Left lung (tissue), 10 donors: ENCODE results near the gene DSCAML1. TPM values are rescaled to one million over a fixed set of nuclear protein-coding genes. Genes with fewer than 3 reads are reported as not detected.

Experiments
- ATAC-seq: fragments of 200-7000 bp; cut with Tn5 transposase; one replicate; pipeline ENCODE4 v1.9.1; 2020; ENCODE audit warnings: moderate library complexity
- DNase-seq, 4 donors: peaks; one replicate each; pipeline ENCODE4 v3.0.0-alpha.2; 2013 to 2020
- H3K27ac ChIP-seq, 2 donors: fragments of 200-600 bp; sonication (generic) in 1 of 2; one replicate each; pipeline versions ENCODE4 v1.5.0 to v1.8.0; 2020 to 2021
- H3K27me3 ChIP-seq, 2 donors: fragments of 200-600 bp; sonication (generic) in 1 of 2; one replicate each; pipeline versions ENCODE4 v1.5.0 to v1.8.0; 2020 to 2021
- H3K36me3 ChIP-seq, 2 donors: fragments of 200-600 bp; sonication (generic) in 1 of 2; one replicate each; pipeline versions ENCODE4 v1.5.0 to v1.8.0; 2020 to 2021
- H3K4me1 ChIP-seq, 2 donors: fragments of 200-600 bp; one replicate each; pipeline ENCODE4 v1.8.0; 2021
- H3K4me3 ChIP-seq, 2 donors: fragments of 200-600 bp; sonication (generic) in 1 of 2; one replicate each; pipeline versions ENCODE4 v1.5.0 to v1.8.0; 2020 to 2021; ENCODE audit warnings: mild to moderate bottlenecking in 1 of 2
- H3K9me3 ChIP-seq, 2 donors: fragments of 200-600 bp; sonication (generic) in 1 of 2; one replicate each; pipeline versions ENCODE4 v1.5.0 to v1.8.0; 2020 to 2021
- CTCF ChIP-seq, 2 donors: fragments of 200-600 bp; sonication (generic) in 1 of 2; IDR thresholded peaks; one replicate each; pipeline versions ENCODE4 v1.5.0 to v1.8.0; 2021; ENCODE audit warnings: antibody characterized with exemption in 2 of 2
- intact Hi-C, 2 donors: fragments of 100-400 bp; cut with DNase I; formaldehyde crosslinking; loops; one replicate each; pipeline versions ENCODE4 v1.11.2 to v1.14.2; 2022
- polyA plus RNA-seq, 6 donors: library from polyadenylated mRNA; unstranded; fragments of 120-200 nt; gene quantifications; one replicate each; pipeline ENCODE4 v1.2.1, GENCODE V29; 2013; ENCODE audit not compliant: insufficient read length in 6 of 6
- total RNA-seq, 2 donors: library from RNA; stranded (reverse); fragmentation: NEBNext Ultra II Directional; extraction: Animal tissue kit (Norgen Biotek cat#: 25700); gene quantifications; one replicate each; pipeline ENCODE4 v1.2.1, GENCODE V29; 2021
- donor health status: DM: no; HTN: yes; CAD: no.
- donor health status: DM: no; HTN: no; CAD: no.

The DSCAML1 gene
- total and polyA plus RNA-seq, 8 donors, result 0.35 to 1.8 (median 1.2) TPM

DNA sequence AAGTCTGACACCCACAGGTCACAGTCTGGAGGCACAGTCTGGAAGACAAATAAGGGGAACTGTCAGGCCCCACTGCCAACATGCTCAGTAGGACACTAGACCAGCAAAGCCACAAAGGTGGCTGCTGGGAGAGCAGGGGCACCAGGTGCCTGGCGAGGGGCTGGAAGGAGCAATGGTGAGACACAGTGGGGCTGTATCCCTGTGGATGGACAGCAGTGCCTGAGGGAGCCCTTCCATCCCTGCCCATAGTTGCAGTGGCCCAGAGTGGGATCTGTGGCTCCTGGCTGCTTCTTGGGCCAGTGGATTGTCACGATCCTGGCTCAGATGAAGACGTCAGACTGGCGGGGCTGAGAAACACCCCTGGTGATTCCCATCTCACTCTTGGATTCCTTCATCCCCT, 154.6 kb downstream of the DSCAML1 start:
- H3K27me3 ChIP-seq, result peaks cover 3 to 7% of the 10 kb centered on the region in 2 donors
- H3K36me3 ChIP-seq, result no peaks in the 10 kb centered on the region
- no peak for TF ChIP-seq CTCF (IDR thresholded peaks at IDR 0.05)
- ATAC-seq (no peak), DNase-seq (peak in 1 of 4 donors; percentile 43)
- no peaks in the 10 kb centered on the region for H3K4me1 ChIP-seq
- no peak overlapping the region for H3K27ac ChIP-seq
- H3K4me3 ChIP-seq, result no peak overlapping the region
- intact Hi-C loops, result no loop called here
- no peaks in the 10 kb centered on the region for H3K9me3 ChIP-seq

GRCh38 chr11:117641008-117641915, 155.8 kb downstream of the DSCAML1 start:
- no peak for TF ChIP-seq CTCF (IDR thresholded peaks at IDR 0.05)

GRCh38 chr11:117640041-117640440, 157.0 kb downstream of the DSCAML1 start:
- TF ChIP-seq CTCF (IDR thresholded peaks at IDR 0.05), result no peak
- Histone ChIP-seq H3K4me1 (no peaks in the 10 kb centered on the region), H3K9me3 (no peaks in the 10 kb centered on the region), H3K36me3 (no peaks in the 10 kb centered on the region), H3K4me3 (no peak overlapping the region), H3K27me3 (peaks cover 3 to 7% of the 10 kb centered on the region in 2 donors), H3K27ac (no peak overlapping the region)
- ATAC-seq, result no peak
- intact Hi-C loops, result no loop called here
- DNase-seq, result peak in 1 of 4 donors; percentile 59

More at GRCh38 chr11:117641008-117641915, 155.8 kb downstream of the DSCAML1 start:
- intact Hi-C loops, result no loop called here
- Histone ChIP-seq H3K27me3 (peaks cover 3 to 7% of the 10 kb centered on the region in 2 donors), H3K4me1 (no peaks in the 10 kb centered on the region), H3K27ac (no peak overlapping the region), H3K9me3 (no peaks in the 10 kb centered on the region), H3K4me3 (no peak overlapping the region), H3K36me3 (no peaks in the 10 kb centered on the region)
- no peak for ATAC-seq
- DNase-seq, result no peak

DNA sequence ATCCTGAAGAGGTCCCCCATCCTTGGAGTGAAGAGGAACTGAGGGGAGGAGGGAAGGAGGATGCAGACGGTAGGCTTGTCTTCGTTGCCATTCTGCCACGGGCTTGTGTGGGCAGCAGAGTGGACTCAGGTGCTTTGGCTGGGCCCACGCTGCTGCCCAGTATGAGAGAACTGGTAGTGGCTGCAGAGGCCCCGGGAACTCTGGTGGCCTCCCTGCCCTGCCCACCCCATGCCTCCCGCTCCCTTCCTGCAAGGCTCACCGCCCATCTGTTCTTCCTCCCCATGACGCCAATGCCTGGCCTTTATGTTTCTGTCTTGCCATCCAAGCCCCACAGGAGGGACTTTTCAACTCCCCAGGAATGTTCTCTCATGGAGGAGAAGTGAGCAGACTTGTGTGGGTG, 157.4 kb downstream of the DSCAML1 start:
- Histone ChIP-seq H3K4me1 (no peaks in the 10 kb centered on the region), H3K36me3 (no peaks in the 10 kb centered on the region), H3K27ac (no peak overlapping the region), H3K9me3 (no peaks in the 10 kb centered on the region), H3K27me3 (peaks cover 3 to 4% of the 10 kb centered on the region in 2 donors), H3K4me3 (no peak overlapping the region)
- intact Hi-C loops, result no loop called here
- TF ChIP-seq CTCF (IDR thresholded peaks at IDR 0.05), result no peak
- ATAC-seq, result no peak
- DNase-seq, result no peak

DNA sequence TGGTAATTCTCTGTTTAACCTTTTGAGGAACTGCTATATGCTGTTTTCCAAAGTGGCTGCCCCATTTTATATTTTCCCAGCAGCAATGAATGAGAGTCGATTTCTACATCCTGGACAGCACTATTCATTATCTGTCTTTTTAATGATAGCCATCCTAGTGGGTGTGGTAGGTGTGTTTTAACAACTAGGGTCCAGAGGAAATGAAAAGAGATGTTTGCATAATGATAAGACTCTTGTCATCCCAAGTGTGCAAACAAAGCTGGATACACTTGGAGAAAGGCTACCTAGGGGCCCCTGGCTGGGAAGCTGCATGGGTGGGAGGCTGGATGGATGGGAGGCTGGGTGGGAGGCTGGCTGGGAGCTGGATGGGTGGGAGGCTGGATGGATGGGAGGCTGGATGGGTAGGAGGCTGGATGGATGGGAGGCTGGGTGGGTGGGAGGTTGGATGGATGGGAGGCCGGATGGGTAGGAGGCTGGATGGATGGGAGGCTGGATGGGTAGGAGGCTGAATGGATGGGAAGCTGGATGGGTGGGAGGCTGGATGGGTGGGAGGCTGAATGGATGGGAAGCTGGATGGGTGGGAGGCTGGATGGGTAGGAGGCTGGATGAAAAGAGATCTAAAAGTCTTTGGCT, 158.0 kb downstream of the DSCAML1 start:
- H3K9me3 ChIP-seq, result no peaks in the 10 kb centered on the region
- no peaks in the 10 kb centered on the region for H3K4me1 ChIP-seq
- peaks cover 0 to 3% of the 10 kb centered on the region in 2 donors for H3K27me3 ChIP-seq
- no peaks in the 10 kb centered on the region for H3K36me3 ChIP-seq
- H3K4me3 ChIP-seq, result no peak overlapping the region
- intact Hi-C loops, result no loop called here
- TF ChIP-seq CTCF (IDR thresholded peaks at IDR 0.05), result no peak
- ATAC-seq, result no peak
- no peak overlapping the region for H3K27ac ChIP-seq
- no peak for DNase-seq
